HCT116 (cell line): ENCODE data around the gene SLC5A7.

ENCODE experiments used
- CTCF ChIP-seq, 3 experiments: fragments of 200-600 bp in 1 of 3; sonication (generic) in 1 of 3; IDR thresholded peaks in 2 of 3; conservative IDR thresholded peaks in 1 of 3; 2 replicates each; pipeline ENCODE4 v1.5.1; 2012 to 2017; ENCODE audit warnings: low read depth in 2 of 3, low read length in 2 of 3, antibody characterized with exemption in 1 of 3, borderline replicate concordance in 1 of 3, control low read depth in 1 of 3, mild to moderate bottlenecking in 1 of 3, mixed read lengths in 1 of 3, mixed run types in 1 of 3, moderate library complexity in 1 of 3; ENCODE audit not compliant: insufficient read depth in 1 of 3
- EZH2 ChIP-seq: fragments of 200-600 bp; sonication (generic); IDR thresholded peaks from 2 replicates; pipeline ENCODE4 v1.6.1; 2017; ENCODE audit warnings: antibody characterized with exemption, mixed run types
- EZH2phosphoT487 ChIP-seq: fragments of 200-600 bp; IDR thresholded peaks from 2 replicates; pipeline ENCODE4 v1.6.1; 2018; ENCODE audit warnings: antibody characterized with exemption, borderline replicate concordance
- MAX ChIP-seq: IDR thresholded peaks from 2 replicates; pipeline ENCODE4 v1.6.1; 2012
- POLR2A ChIP-seq: IDR thresholded peaks from 2 replicates; pipeline ENCODE4 v1.7.0; 2011; ENCODE audit warnings: borderline replicate concordance; ENCODE audit not compliant: insufficient read depth, insufficient read length; ENCODE audit errors: extremely low read depth
- YY1 ChIP-seq: IDR thresholded peaks from 2 replicates; pipeline ENCODE4 v1.6.1; 2011; ENCODE audit warnings: low read length, low read depth, moderate library complexity, mild to moderate bottlenecking; ENCODE audit not compliant: insufficient replicate concordance; ENCODE audit errors: extremely low read depth

- TF ChIP-seq YY1, result no peak
- no peak for TF ChIP-seq CTCF (IDR thresholded peaks at IDR 0.05 in 2 of 3, conservative IDR thresholded peaks at IDR 0.05 in 1 of 3; ENCODE audit: borderline replicate concordance in 1 of 3, insufficient read depth in 1 of 3, low read depth in 2 of 3, low read length in 2 of 3)
- TF ChIP-seq MAX, result no peak
- no peak for TF ChIP-seq POLR2A
- no peak for TF ChIP-seq EZH2phosphoT487
- TF ChIP-seq EZH2, result no peak
Measured at GRCh38 chr2:108013305-108013704, 27.0 kb downstream of the SLC5A7 start.
